Activated CD4-positive, CD25-positive, alpha-beta regulatory T cell treated with anti-CD3 and anti-CD28 coated beads, Interleukin-2, amount 50 U/mL, for 72 hours (primary cell): ENCODE results near the gene TMEM213.
"Not testable (repeated sequence)": the region's sequence is repeated elsewhere in the genome, so short reads cannot be mapped to it uniquely, and the experiment has no call there.

Experiments
- DNase-seq: peaks from one replicate; pipeline ENCODE4 v3.0.0; 2021

Gene TMEM213

DNA sequence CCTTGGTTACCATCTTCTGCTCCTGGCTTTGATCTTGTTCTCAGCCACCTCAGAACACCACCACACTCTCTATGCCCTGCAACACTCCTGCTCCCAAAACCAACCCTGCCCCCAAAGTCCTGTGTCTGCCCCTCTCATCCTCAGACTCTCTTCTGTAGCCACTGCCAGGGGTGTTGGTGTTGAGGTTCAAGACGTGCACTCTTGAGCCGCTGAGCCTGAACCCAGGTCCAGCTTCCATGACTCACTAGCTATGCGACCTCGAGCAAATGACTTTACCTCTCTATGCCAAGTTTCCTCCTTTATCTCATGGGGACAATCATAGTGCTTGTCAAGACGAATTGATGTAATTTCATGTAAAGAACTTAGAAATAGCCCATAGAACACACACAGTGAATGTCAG is 1.0 kb downstream of the TMEM213 start:
- no peak for DNase-seq

DNA sequence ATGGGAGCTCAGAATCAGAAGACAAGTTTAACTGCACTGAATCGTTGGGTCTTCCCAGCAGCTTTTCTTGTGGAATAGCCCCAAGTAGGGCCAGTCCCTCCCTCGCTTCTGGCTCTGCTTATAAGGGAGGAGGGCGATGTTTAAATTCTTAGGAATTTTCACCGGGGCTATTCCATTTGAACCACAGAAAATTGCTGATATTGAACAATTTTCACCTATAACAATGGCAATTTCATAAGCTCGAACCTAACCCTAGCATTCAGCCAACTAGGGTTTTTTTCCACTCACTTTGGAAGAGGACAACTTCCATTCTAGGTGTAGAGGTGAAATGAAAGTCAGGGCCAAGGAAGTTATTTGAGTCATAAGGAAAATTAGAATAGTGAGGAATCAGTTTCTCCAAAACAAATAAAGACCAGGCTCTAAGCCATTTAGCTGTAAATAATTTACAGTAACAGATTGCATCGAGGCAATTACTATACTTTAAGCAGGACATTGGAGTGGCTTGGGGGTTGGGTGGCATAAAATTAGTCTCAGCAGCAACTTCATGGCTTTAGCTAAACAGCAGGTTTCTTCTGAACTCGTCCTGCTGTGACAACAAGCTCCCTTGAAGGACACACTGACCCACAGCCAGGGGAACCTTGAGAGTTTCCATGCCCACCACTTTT is 1.7 kb downstream of the TMEM213 start:
- DNase-seq: no peak

DNA sequence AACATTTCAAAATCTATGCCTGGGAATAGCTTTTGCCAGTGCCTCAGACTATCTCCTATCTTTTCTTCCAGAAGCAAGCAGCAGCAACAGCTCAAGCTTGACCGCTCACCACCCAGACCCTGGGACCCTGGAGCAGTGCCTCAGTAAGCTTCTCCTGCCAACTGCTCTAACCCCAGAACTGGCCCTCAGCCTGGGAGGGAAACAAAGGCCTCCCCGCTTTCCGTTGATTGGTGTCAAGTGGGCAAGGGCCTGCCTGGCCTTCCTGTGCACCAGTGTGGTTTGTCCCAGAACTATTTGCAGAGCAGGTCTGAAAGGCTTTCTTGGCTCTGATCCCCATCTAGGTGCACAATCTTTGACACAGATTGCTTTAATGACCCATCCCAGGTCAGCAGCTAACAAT is 3.5 kb downstream of the TMEM213 start:
- no peak for DNase-seq

DNA sequence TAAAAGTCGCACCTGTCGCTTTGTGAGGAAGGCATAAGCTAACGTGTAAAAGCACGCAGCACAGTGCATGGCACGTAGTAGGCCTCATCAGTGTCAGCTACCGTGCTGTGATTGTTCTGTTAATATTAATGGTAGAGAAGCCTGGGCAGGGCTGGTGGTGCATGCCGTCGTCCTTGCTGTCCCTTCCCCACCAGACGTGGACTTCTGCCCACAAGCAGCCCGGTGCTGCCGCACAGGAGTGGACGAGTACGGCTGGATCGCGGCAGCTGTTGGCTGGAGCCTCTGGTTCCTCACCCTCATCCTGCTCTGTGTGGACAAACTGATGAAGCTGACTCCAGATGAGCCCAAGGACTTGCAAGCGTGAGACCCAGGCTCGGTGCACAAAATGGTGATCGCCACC is 4.9 kb downstream of the TMEM213 start:
- DNase-seq: no peak

DNA sequence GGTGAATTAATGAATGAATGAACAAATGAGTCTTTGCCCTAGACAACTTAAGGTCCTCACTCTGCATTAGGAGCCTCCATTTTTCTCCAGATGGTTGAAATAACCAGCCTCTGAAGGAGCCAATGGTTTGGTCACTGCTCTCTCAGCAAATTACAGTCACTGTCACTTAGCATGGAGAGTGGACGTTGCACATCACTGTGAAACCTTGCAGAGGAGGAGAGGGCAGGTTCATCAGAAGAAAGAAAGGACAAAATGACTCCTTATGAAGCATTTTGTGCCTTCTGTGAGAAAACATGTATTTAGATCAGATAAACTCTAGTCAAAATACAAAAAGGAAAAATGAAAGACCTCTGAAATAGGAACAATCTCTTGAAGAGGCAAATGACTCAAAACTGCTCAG is 6.8 kb downstream of the TMEM213 start:
- no peak for DNase-seq

DNA sequence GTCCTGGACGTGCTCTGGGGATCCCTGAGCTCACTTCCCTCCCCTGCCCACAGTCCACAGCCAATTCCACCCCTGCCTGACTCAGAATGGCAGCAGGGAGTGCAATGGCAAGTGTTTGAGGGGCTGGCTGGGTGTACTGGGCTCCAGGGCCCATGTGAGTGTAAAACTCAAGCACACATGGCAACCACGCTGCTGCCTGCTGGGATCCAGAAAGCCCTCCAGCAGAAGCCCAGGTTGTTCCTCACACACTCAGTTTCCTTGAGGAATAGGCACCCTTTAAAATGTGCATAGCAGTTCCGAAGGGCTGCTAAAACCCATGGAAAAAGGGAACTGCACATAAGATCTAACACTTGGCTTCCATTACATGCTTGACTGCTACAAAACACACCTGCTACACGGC is 11.6 kb downstream of the TMEM213 start:
- no peak for DNase-seq

DNA sequence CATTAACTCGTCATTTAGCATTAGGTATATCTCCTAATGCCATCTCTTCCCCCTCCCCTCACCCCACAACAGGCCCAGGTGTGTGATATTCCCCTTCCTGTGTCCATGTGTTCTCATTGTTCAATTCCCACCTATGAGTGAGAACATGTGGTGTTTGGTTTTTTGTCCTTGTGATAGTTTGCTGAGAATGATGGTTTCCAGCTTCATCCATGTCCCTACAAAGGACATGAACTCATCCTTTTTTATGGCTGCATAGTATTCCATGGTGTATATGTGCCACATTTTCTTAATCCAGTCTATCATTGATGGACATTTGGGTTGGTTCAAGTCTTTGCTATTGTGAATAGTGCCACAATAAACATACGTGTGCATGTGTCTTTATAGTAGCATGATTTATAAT is 13.5 kb downstream of the TMEM213 start:
- not testable (repeated sequence) for DNase-seq

DNA sequence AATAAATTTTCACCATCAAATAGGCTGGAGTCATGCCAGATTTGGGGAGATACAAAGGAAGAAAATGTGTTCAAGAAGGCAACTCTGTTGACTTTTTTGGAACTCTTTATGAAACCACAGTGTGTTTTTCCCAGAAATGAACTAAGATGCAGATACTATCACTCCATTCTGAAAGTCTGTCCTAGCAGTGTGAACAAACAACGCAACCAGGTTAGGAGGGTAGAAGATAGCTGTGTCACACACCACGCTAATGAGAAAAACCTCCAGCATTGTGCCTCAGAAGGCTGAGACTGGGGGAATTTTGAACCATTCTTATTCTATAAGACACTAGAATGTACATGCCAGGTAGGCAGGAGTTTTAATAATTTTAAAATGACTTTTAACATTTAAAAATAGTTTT is 16.2 kb downstream of the TMEM213 start:
- DNase-seq: no peak

DNA sequence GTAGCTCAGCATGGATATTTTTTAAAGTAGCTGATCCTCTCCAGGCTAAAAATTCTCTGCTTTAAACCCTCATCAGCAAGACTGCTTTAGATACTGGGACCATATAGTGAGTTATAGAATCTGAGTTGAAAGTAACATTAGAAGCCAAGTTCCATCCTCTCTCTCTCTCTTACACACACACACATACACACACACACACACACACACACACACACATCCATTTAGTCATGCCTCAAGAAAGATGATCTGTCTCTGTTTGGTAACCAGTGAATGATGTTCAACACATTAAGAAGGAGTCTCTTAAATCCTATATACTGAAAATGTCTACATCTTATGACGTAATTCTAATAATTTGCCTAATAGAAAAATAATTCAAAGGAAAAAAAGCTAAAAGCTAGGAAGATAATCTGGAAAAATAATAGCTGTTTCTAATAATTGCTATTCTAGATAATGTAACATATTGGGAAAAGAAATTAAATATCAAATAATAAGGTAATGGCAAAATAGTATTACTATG is 17.1 kb downstream of the TMEM213 start:
- DNase-seq: no peak

DNA sequence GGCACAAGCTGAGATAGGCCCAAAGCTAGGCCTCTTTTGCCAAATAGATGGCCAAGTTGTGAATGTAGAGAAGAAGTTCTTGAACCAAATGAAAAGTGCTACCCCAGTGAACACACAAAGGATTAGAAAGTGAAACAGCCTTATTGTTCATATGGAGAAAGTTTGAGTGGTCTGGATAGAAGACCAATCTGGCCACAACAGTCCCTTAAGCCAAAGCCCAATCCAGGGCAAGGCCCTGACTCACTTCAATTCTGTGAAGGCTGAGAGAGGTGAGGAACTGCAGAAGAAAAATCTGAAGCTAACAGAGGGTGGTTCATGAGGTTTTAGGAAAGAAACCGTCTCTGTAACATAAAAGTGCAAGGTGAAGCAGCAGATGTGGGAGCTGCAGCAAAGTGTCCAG is 18.9 kb downstream of the TMEM213 start:
- no peak for DNase-seq

DNA sequence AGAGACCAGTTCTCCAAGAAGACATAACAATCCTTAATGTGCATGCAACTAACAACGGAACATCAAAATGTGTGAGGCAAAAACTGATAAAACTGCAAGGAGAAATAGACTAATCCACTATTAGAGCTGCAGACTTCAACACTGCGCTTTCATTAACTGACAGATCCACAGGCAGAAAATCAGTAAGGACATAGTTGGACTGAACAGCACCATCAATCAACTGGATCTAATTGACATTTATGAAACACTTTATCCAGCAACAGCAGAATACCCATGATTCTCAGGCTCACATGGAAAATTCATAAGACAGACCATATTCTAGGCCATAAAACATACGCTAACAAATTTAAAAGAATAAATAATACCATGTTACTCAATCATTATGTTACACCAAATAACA is 21.8 kb downstream of the TMEM213 start:
- no peak for DNase-seq

DNA sequence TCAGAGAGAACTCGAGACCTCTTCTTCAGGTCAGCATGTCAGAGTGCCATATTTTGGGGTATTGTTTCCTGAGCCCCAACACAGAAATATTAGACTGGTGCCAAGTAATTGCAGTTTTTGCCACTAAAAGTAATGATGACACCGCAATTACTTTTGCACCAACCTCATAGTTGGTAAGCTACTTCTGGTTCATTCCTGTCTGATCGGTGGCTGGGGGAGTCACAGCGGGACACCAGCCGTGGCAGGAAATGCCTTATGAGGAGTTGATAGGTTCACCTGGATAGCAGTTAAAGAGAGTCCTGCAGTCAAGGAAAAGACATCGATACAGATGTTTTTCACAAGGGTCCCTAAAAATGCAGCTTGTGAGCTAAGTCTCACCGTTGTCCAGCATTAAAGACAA is 24.1 kb downstream of the TMEM213 start:
- no peak for DNase-seq

DNA sequence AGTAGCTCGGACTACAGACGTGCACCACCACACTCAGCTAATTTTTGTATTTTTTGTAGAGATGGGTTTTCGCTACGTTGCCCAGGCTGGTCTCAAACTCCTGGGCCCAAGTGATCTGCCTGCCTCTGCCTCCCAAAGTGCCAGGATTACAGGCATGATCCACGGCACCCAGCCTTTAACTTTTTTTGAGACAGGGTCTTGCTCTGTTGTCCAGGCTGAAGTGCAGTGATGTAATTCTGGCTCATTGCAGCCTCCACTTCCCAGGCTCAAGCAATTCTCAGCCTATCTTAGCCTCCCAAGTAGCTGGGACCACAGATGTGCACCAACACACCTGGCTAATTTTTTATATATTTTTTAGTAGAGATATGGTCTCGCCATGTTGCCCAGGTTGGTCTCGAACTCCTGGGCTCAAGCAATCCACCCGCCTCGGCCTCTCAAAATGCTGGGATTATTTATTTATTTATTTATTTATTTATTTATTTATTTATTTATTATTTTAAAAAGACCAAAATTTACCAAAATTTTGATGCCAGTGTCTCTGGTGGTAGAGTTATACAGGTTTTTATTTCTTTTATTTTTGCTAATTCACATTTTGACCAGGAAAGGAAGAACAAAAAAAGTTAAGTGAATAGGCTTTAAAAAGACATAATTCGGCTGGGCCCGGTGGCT is 25.2 kb downstream of the TMEM213 start:
- no peak for DNase-seq

DNA sequence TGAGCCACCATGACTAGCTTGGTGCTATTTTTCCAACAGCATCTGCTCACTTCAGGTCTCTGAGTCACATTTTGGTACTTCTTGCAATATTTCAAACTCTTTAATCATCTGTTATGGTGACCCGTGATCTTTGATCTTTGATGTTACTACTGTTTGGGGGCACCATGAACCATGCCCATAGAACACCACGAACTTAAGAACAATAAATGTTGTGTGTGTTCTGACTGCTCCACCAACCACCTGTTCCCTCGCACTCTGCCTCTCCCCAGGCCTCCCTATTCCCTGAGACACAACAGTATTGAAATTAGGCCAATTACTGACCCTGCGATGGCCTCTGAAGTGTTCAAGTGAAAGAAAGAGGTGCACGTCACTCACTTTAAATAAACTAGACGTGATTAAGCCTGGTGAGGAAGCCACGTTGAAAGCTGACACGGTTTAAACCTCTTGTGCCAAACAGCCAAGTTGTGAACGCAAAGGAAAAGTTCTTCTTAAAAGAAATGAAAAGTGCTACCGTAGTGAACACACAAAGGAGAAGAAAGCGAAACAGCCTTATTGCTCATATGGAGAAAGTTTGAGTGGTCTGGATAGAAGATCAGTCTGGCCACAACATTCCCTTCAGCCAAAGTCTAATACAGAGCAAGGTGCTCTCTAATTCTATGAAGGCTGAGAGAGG is 27.4 kb downstream of the TMEM213 start:
- no peak for DNase-seq

DNA sequence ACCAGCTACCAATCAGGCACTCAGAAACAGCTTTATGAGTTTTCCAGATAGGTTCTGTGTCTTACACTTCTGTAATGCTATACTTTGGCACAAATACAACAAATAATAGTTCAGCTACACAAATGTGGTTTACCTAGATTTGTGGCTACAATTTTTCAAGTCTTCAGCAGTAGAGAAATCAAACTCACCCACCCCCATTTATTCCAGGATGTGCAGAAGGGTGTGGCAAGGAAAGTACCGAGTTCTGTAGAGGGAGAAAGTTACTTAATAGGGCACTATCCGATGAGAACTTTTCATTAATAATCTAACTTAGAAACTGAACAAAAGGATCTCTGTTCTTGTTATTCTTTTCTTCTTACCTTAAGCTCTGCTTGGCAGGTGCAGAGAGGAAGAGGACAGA is 30.5 kb downstream of the TMEM213 start:
- DNase-seq: no peak

DNA sequence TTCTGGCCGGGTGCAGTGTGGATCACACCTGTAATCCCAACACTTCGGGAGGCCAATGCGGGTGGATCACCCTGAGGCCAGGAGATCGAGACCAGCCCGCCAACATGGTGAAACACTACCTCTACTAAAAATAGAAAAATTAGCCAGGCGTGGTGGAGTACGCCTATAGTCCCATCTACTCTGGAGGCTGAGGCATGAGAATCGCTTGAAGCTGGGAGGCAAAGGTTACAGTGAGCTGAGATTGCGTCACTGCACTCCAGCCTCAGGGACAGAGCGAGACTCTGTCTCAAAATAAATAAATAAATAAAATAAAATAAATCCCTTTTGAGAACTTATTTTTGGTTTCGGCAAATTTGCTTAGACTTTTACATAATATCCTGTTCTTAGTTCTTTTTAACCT is 31.5 kb downstream of the TMEM213 start:
- DNase-seq: no peak

DNA sequence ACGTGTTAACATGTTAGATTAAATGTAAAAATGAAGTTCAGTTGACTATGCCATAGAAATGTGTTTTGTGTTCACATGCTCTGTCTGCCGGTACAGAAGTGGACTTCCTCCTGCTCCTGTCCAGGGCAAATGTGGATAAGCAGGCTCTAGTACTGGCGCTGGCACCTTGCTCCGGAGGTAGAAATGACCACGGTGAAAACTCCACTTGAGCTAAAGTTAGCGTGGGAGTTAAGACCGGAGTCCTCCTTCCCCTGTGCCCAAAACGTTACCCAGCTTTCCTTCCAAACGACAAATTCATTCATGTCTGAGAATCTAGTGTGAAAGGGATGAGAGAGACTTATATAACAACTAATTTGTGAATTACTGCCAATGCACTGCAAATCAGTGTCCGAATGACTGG is 35.2 kb downstream of the TMEM213 start:
- DNase-seq: no peak

DNA sequence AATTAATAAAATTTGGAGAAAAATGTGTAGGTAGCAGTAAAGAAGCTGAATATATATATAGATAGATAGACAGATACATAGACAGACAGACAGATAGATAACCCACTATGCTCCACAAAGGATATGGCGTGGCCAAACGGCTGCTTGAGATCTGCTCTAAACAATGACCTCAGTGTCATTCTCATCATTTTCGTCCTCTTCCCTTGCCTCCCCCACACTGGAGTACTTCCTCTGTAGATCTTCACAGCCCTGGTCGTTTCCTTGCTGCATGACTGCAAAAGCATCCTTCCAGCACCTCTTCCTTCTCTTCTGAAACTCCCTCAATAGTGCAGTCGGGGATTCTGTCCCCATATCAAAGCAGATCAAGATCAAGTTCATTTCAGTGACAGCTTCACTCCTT is 35.8 kb downstream of the TMEM213 start:
- no peak for DNase-seq

DNA sequence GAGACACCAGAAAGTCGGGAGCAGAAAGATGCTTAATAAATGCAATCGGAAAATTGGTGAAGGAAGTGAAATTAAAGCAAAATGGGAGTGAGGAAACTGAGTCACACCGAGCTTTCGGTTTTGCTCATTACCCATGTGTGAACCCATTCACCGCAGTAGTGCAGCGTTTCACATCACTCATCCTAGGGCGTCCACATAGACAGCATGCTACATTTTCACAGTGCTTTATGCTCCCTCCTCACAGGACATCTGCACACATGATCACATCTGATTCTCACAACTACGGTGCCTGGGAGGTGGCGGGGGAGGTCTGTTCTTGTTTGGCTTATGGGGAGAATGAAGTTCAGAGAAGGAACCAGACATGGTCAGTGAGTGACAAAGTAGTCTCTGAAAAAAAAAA is 36.8 kb downstream of the TMEM213 start:
- DNase-seq: no peak

DNA sequence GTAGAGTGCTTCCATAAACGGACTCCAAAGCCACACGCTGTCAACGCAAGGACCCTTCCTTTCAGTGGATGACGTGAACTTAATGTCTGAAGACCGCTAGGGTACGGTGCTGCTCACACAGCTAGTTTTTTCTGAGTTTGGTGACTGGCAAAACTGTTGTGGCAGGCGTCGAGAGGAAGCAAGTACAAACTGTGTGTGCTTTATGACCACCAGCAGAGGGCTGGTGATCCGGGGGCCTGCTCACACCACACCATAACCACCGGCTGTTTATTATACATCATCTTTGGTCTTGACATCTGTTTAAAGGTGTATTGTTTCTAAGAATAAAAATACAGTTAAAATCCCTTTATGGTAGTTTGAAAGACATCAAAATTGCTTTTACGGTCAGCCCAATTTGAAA is 37.3 kb downstream of the TMEM213 start:
- DNase-seq: no peak

DNA sequence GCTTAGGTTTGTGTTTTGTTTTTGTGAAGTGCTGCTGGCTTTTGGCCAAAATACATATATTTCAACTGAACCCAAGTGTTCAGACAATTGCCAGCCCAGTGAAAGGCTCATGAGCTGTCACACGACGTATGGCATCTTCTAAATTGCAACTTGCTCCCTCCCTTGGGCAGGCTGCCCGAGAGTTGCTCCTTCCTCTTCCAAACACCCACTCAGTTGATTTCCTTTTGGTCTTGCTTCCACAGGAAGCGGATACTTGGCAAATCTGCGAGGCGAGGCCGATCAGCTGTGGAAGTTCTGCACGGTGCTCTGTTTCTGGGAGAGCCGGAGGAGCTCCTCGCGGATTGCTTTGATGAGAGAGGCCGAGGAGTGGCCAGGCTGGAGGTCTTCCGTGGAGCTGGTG is 39.8 kb downstream of the TMEM213 start:
- DNase-seq: no peak

DNA sequence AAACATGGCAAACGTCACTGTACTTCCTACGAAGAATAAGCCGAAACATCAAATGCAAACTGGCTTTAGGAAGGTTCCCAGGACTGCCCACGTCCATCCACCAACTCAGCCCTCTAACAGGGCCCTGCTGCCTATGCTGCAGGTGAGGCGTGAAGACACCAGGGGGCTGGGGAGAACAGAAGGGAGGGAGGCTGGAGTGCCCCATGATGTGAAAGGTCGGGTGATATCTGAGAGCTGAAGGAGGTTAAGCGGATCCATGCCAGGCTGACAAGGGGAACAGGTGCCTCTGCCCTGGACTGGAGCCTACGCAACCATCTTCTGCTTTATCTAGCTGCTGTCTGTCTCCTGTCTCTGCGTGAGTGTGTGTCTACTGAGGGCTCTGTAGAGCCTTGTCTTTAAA is 40.4 kb downstream of the TMEM213 start:
- DNase-seq: no peak

DNA sequence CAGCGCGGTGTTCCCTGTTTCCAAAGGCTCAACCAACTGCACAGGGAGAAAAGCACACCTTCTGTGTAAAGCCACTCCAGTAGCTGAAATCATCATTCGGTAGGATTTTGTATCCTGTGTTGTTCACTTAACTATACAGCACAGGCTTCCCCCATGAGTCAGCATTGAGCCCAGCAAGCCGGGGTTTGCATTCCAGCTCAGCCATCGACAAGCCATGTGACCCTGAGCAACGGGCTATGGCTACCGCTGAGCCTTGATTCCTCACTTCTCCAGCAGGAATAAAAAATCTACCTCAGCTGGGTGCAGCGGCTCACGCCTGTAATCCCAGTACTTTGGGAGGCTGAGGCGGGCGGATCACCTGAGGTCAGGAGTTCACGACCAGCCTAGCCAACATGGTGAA is 44.3 kb downstream of the TMEM213 start:
- DNase-seq: no peak
